Gastroesophageal sphincter (tissue), 4 donors: ENCODE data around the gene DYSF. TPM values are rescaled to one million over a fixed set of nuclear protein-coding genes. Genes with fewer than 3 reads are reported as not detected.

Source experiments
- ATAC-seq: fragments of 150-250 bp; one replicate; pipeline ENCODE4 v1.9.1; 2016; ENCODE audit warnings: mild to moderate bottlenecking, moderate library complexity
- H3K27ac ChIP-seq, 4 donors: fragments of 200-600 bp; sonication (generic) in 3 of 4; 1 replicate in 3 of 4; 2 replicates in 1 of 4; pipeline ENCODE4 v1.5.1; 2016 to 2019
- H3K27me3 ChIP-seq: fragments of 200-600 bp; sonication (generic); one replicate; pipeline ENCODE4 v1.5.1; 2019
- H3K36me3 ChIP-seq, 2 donors: fragments of 200-600 bp; sonication (generic); one replicate each; pipeline ENCODE4 v1.5.1; 2019; ENCODE audit warnings: control low read depth in 1 of 2
- H3K4me1 ChIP-seq, 3 donors: fragments of 200-600 bp; sonication (generic); 1 replicate in 2 of 3; 2 replicates in 1 of 3; pipeline ENCODE4 v1.5.1; 2016 to 2019; ENCODE audit warnings: control low read depth in 2 of 3
- H3K4me3 ChIP-seq, 2 donors: fragments of 200-600 bp; sonication (generic); one replicate each; pipeline ENCODE4 v1.5.1; 2019; ENCODE audit warnings: mild to moderate bottlenecking in 1 of 2, moderate library complexity in 1 of 2
- H3K9me3 ChIP-seq, 3 donors: fragments of 200-600 bp; sonication (generic); one replicate each; pipeline ENCODE4 v1.5.1; 2017 to 2019; ENCODE audit warnings: control low read depth in 2 of 3
- CTCF ChIP-seq, 4 experiments: fragments of 200-600 bp in 2 of 4; fragments of 450-650 bp in 2 of 4; sonication (generic) in 1 of 4; IDR thresholded peaks; one replicate each; pipeline ENCODE4 v1.5.1; 2017 to 2019; ENCODE audit warnings: antibody characterized with exemption in 4 of 4, mild to moderate bottlenecking in 2 of 4, moderate library complexity in 2 of 4
- EP300 ChIP-seq: sonication (generic); formaldehyde crosslinking; IDR thresholded peaks from one replicate; pipeline ENCODE4 v1.6.1; 2017; ENCODE audit warnings: antibody characterized with exemption, mild to moderate bottlenecking
- POLR2A ChIP-seq, 2 donors: fragments of 450-650 bp; IDR thresholded peaks; one replicate each; pipeline ENCODE4 v1.6.1; 2017; ENCODE audit warnings: antibody characterized with exemption in 2 of 2, mild to moderate bottlenecking in 2 of 2, moderate library complexity in 1 of 2
- POLR2AphosphoS5 ChIP-seq: sonication (generic); formaldehyde crosslinking; IDR thresholded peaks from one replicate; pipeline ENCODE4 v1.6.1; 2017; ENCODE audit warnings: antibody characterized with exemption
- WGBS, 2 donors: methylation state at CpG; one replicate each; pipeline ENCODE4 v1.1.5; 2018; ENCODE audit warnings: low coverage in 1 of 2; 5-methylcytosine and 5-hydroxymethylcytosine counted together
- total RNA-seq, 4 donors: library from RNA; depleted of rRNA; stranded (reverse); fragments of >200 nt; gene quantifications; one replicate each; pipeline ENCODE4 v1.1.0, GENCODE V29; 2016

DYSF gene
- total RNA-seq, 4 donors from 2014 or later = 11.0 to 50.1 (median 17.4) TPM

- H3K27me3 ChIP-seq = no peaks in the 10 kb centered on the region
- no peaks in the 10 kb centered on the region for H3K4me1 ChIP-seq
- no peak overlapping the region for H3K27ac ChIP-seq
- 93 to 94% methylated on average over 9 to 11 of the region's 19 CpGs for WGBS, 2 donors
- no peaks in the 10 kb centered on the region for H3K9me3 ChIP-seq
- H3K36me3 ChIP-seq = peaks cover 0 to 8% of the 10 kb centered on the region in 2 donors
- no peak overlapping the region for H3K4me3 ChIP-seq
- TF ChIP-seq EP300 = no peak
- no peak for TF ChIP-seq CTCF (IDR thresholded peaks at IDR 0.05)
- no peak for TF ChIP-seq POLR2A (IDR thresholded peaks at IDR 0.05)
- no peak for TF ChIP-seq POLR2AphosphoS5
- ATAC-seq = no peak
Measured at GRCh38 chr2:71693286-71694270, 240.2 kb downstream of the DYSF start.

GRCh38 chr2:71694501-71695234 lies 241.3 kb downstream of the DYSF start:
- ATAC-seq = no peak
- Histone ChIP-seq H3K4me1 (peaks cover 0 to under 1% (median 0%) of the 10 kb centered on the region in 3 donors), H3K27ac (no peak overlapping the region), H3K36me3 (no peaks in the 10 kb centered on the region), H3K9me3 (no peaks in the 10 kb centered on the region), H3K27me3 (no peaks in the 10 kb centered on the region), H3K4me3 (no peak overlapping the region)
- no peak for TF ChIP-seq POLR2AphosphoS5
- no peak for TF ChIP-seq CTCF (IDR thresholded peaks at IDR 0.05)
- TF ChIP-seq POLR2A (IDR thresholded peaks at IDR 0.05) = no peak
- no peak for TF ChIP-seq EP300
- 88% methylated on average over 4 of the region's 14 CpGs; no CpG with 5 or more reads in 1 of the 2 donors for WGBS, 2 donors

- TF ChIP-seq POLR2AphosphoS5 = no peak
- TF ChIP-seq POLR2A (IDR thresholded peaks at IDR 0.05) = no peak
- TF ChIP-seq CTCF (IDR thresholded peaks at IDR 0.05) = no peak
- no peak for TF ChIP-seq EP300
- no peaks in the 10 kb centered on the region for H3K36me3 ChIP-seq
- peaks cover 0 to 9% (median 6%) of the 10 kb centered on the region in 3 donors for H3K4me1 ChIP-seq
- no peaks in the 10 kb centered on the region for H3K9me3 ChIP-seq
- H3K27me3 ChIP-seq = no peaks in the 10 kb centered on the region
- H3K27ac ChIP-seq = no peak overlapping the region
- ATAC-seq = no peak
- H3K4me3 ChIP-seq = no peak overlapping the region
- 87 to 91% methylated on average over 3 to 5 of the region's 13 CpGs for whole genome bisulfite sequencing, 2 donors
Measured at GRCh38 chr2:71695235-71696120, 242.1 kb downstream of the DYSF start.

GRCh38 chr2:71696381-71696780 lies 243.0 kb downstream of the DYSF start:
- Histone ChIP-seq H3K4me3 (no peak overlapping the region), H3K27me3 (no peaks in the 10 kb centered on the region), H3K27ac (no peak overlapping the region), H3K4me1 (peaks cover 0 to 18% (median 15%) of the 10 kb centered on the region in 3 donors), H3K36me3 (no peaks in the 10 kb centered on the region), H3K9me3 (no peaks in the 10 kb centered on the region)
- WGBS, 2 donors = 63% methylated on average over 6 of the region's 8 CpGs; no CpG with 5 or more reads in 1 of the 2 donors
- ATAC-seq = no peak
- TF ChIP-seq CTCF (IDR thresholded peaks at IDR 0.05) = no peak
- TF ChIP-seq POLR2A (IDR thresholded peaks at IDR 0.05) = no peak
- no peak for TF ChIP-seq POLR2AphosphoS5
- TF ChIP-seq EP300 = no peak
